ENCODE data around the gene LAMA5.

The LAMA5 gene

DNA sequence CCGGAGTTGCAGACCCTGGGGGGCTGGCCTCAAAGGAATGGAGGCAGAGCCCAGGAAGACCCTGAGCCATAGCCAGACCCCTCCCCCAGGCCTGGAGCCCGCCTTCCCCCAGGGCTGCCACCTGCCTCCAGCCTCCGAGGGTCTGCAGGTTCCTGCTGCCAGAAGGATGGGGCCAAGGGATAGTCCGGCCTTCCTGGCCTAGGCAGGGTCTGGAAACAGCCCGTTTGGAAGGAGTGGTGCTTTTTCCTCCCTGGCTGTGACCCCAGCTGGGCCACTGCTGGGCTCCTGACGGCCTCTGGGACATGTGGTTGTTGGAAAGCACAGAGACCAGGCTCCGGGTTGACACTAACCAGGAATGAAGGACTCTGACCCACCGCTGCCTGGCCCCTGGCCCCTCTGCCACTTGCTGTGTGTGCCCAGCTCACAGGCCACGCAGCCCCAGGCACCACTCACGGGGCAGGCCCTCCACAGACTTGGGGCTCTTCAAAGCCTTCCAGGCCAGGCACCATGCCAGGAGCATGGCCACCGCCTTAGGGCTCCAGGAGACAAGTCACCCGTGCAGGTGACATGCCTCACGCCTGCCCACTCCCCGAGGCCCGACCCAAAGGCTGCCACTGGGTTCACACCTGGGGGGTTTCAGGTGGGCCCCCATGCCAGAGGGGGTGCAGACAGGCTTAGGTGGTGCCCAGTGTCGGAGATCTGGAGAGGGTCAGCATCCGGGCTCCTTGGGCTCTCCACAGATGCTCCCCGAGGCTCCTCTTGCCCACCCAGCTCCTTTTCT lies 3.9 kb upstream of the LAMA5 start:
- no peak for DNase-seq (ENCODE audit: extremely low read depth in 1 of 2, low read depth in 1 of 2)

GRCh38 chr20:62370115-62370806 lies 3.1 kb upstream of the LAMA5 start:
- DNase-seq (ENCODE audit: extremely low read depth in 1 of 2, low read depth in 1 of 2): no peak

GRCh38 chr20:62369815-62370114 lies 2.7 kb upstream of the LAMA5 start:
- no peak for DNase-seq (ENCODE audit: extremely low read depth in 1 of 2, low read depth in 1 of 2)

DNA sequence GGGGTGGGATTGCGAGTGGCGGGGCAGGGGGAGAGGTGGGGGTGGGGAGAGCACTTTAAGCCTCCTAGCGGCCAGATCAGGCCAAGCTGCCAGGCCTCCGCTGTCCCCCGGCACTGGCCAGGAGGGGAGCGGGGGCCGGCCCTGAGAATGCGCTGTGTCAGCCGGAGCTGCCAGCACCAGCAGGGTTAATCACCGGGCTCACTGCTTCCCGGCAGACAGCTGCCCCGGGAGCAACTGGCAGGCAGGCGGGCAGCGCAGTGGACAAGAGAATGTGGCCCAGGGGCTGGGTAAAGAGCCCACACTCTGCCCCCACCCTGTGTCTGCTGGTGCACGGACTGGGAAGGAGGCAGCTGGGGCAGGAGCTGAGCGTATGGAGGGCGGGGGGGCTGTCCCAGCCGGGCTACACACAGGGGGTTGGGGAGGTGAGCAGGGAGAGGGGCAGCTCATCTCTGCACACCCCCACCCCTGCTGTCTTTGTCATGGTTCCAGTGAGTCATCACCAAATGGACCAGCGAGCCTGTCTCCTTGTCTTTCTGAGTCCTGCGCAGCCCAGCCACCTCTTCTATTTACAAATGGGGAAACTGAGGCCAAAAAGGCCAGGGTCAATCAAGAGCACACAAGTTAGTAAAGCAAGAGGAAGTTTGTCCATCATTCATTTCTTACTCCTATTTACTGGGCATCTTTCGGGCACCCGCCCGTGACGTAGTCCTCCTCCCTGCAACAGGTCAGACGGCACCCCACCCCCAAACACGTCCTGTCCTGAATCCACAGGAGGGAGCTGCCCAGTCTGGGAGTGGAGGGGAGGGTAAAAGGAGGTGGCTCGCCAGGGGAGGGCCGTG lies 2.1 kb upstream of the LAMA5 start:
- DNase-seq (ENCODE audit: extremely low read depth in 1 of 2, low read depth in 1 of 2): no peak

- DNase-seq (ENCODE audit: extremely low read depth in 1 of 2, low read depth in 1 of 2): no peak
These were observed 1.4 kb upstream of the LAMA5 start for GRCh38 chr20:62368392-62368975.

DNA sequence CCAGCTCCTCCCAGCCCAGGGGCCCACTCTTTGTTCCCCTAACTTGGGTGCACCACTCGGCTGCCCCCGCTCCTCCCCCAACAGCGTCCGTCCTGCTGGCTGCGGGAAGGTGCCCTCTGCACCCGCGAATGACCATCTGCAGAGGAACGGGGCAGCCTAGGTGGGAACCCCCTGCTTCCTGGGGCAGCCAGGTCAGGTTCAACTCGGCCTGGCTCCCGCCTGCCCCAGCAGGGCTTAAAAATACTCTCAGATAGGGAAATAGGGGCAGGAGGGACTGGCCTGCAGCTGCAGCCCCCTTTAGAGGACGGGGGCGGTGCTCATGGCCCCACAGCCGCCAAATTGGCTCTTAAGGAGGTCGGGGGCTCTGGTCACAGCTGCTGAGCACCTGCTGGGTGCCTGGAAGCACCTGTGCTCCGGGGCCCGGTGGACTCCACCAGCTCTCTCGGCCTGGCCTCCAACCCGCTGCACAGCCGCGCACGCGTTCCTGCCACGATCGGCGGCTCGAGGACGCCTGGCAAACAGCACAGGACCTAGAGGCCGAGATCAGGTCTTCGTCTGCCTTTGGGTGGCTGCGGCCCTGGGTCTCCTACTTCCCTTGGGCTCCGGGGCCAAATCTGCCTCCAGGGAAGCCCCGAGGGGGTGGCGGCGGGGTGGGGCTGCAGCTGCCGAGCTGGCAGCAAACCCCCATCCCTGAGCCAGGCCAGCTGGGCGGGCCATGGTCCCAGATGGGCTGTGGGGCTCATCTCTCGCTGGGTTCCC lies 700 bp upstream of the LAMA5 start:
- DNase-seq (ENCODE audit: extremely low read depth in 1 of 2, low read depth in 1 of 2): no peak

DNA sequence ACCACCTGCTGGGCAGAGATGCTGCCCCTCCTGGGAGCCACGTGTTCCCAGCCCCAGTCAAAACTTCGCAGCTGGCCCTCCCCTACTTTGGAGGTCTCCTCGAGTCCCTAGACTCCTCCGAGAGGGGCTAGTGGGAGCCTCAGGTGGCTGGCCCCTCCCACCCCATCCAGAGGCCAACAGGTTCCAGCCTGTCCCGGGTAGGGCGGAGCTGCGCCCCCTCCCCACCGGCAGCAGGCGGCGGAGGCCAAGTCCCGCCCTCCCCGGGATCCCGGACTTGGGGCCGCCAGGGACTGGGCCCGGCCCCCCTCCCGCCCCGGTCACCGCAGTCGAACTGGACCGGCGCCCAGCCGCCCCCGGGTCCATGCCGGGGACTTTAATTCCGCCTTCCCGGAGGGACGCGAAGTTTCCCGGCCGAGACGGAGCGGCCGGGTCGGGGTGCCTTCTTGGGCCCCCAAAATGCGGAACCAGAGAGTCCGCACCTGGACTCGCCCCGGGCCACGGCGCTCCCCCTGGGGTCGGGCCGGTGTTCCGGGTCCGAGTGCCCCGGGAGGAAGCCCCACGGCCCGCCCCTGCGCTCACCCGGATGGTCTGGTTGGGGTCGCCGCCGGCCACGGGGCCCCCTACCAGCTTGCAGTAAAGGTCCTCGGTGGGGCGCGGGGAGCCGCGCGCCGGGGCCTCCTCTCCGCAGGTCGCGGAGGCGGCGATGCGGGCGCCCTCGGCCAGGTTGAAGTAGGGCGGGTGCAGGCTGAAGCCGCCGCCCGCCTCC lies 559 bp downstream of the LAMA5 start:
- no peak for DNase-seq (ENCODE audit: extremely low read depth in 1 of 2, low read depth in 1 of 2)

DNA sequence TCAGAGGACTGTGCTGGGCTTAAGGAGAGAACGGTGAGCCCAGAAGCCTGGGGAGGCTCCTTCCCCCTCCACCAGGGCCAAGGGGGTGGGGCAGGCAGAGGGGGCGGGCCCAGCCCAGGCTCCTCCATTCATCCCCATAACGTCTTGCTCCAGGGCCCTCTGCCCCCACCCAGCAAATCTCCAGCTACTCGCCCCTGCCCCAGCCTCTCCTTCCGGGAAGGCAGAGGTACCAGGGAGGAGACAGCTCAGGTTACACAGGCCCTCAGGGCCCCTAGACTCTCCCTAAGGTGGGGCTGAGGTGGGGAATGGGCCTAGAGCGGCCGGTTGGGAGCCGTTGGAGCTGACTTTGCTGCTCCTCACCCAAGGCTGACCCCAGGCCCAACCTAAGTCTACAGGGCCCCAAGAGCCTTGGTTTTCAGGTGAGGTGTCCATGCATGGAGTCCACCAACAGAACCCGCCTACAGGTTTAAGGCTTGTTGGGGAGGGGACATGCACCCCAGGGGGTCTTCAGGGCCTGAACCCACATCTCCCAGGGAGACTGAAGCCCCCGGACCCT lies 1.2 kb downstream of the LAMA5 start:
- DNase-seq (ENCODE audit: extremely low read depth in 1 of 2, low read depth in 1 of 2): no peak

GRCh38 chr20:62364911-62365736 lies 2.0 kb downstream of the LAMA5 start:
- DNase-seq (ENCODE audit: extremely low read depth in 1 of 2, low read depth in 1 of 2): no peak

- DNase-seq (ENCODE audit: extremely low read depth in 1 of 2, low read depth in 1 of 2): no peak
These were observed 2.9 kb downstream of the LAMA5 start for GRCh38 chr20:62363920-62364851.

DNA sequence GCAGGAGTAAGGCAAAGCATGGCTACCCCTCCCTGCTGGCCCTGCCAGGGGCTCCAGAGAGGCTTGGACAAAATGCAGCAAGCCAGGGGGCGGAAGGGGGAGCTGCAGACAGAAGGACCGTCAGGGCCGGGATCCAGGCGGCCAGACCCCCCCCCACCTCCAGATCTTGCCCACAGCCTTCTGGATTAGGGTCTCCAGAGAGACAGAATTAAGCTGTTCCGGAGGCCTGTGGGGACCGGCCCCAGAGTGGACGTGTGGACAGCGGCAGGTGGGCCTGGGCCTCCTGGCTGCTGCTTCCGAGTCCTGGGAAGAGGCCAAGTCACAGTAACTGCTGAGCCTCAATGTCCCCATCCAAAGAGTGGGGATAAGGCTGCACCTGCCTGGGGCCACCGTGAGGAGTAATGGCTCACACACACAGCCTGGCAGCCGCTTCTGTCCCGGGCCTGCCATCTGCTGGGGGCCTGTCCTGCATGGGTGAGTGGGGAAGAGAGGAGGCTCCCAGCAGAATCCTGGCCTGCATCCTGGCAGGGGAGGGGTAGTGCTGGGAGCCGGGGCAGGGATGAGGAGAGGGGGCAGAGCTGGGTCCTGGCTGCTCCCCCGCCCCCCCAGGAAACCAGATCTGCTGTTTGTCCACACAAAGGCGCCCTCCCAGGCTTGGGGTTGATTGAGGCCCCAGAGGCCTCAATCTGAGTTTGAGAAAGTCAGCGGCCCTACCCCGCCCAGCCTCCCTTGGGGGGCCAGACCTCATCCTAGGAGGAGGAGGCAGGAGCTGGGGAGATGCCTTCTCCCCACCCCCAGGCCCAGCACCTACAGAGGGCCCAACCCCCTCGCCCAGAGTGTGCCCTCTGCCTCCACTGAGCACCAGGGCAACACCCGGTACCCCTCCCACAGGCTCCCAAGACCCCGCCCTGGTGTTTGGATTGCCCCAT lies 3.9 kb downstream of the LAMA5 start:
- no peak for DNase-seq (ENCODE audit: extremely low read depth in 1 of 2, low read depth in 1 of 2)

- no peak for DNase-seq (ENCODE audit: extremely low read depth in 1 of 2, low read depth in 1 of 2)
These were observed 4.5 kb downstream of the LAMA5 start for GRCh38 chr20:62362590-62362940.

- DNase-seq (ENCODE audit: extremely low read depth in 1 of 2, low read depth in 1 of 2): no peak
These were observed 5.1 kb downstream of the LAMA5 start for GRCh38 chr20:62361799-62362589.

- no peak for DNase-seq (ENCODE audit: extremely low read depth in 1 of 2, low read depth in 1 of 2)
These were observed 6.0 kb downstream of the LAMA5 start for GRCh38 chr20:62360854-62361798.
